H1 (cell line): ENCODE results near the gene EIF4A3.

ENCODE experiments used
- CBX5 ChIP-seq: fragments of 300-800, 300-1000 bp; sonication (generic); IDR thresholded peaks from 2 replicates; pipeline ENCODE4 v1.7.1; 2016; ENCODE audit warnings: antibody characterized with exemption, low read length, low read depth
- CEBPB ChIP-seq: IDR thresholded peaks from 2 replicates; pipeline ENCODE4 v1.6.1; 2012; ENCODE audit warnings: low read depth, low read length
- GABPA ChIP-seq: IDR thresholded peaks from 2 replicates; pipeline ENCODE4 v1.6.1; 2011; ENCODE audit warnings: mild to moderate bottlenecking, low read length, moderate library complexity, borderline replicate concordance; ENCODE audit not compliant: insufficient read depth
- PHF8 ChIP-seq: fragments of 200-600 bp; sonication (generic); conservative IDR thresholded peaks from 2 replicates; pipeline ENCODE4 v1.7.1; 2012; ENCODE audit warnings: low read depth, mild to moderate bottlenecking, inconsistent platforms, low read length, moderate library complexity
- POLR2A ChIP-seq, 2 experiments: IDR thresholded peaks; 1 replicate in 1 of 2; 2 replicates in 1 of 2; pipeline ENCODE4 v1.6.1; 2011; ENCODE audit warnings: low read depth in 2 of 2, low read length in 2 of 2, mild to moderate bottlenecking in 2 of 2; ENCODE audit errors: control extremely low read depth in 1 of 2
- POLR2AphosphoS5 ChIP-seq: IDR thresholded peaks from 2 replicates; pipeline ENCODE4 v1.6.1; 2011; ENCODE audit warnings: low read depth, low read length
- TEAD4 ChIP-seq: IDR thresholded peaks from 2 replicates; pipeline ENCODE4 v1.6.1; 2012; ENCODE audit warnings: low read depth, low read length, inconsistent platforms, mixed read lengths
- YY1 ChIP-seq: IDR thresholded peaks from 2 replicates; pipeline ENCODE4 v1.6.1; 2011; ENCODE audit warnings: low read depth, mild to moderate bottlenecking, low read length
- TF ChIP-seq, protein P1 (sequence below), 3 experiments: IDR thresholded peaks; 1 replicate in 2 of 3; 2 replicates in 1 of 3; pipeline versions ENCODE4 v1.5.1 to v1.6.1; 2011; ENCODE audit warnings: low read length in 3 of 3, mild to moderate bottlenecking in 3 of 3, inconsistent platforms in 2 of 3, low read depth in 1 of 3, moderate library complexity in 1 of 3; ENCODE audit not compliant: insufficient read depth in 1 of 3; ENCODE audit errors: control extremely low read depth in 1 of 3

DNA sequence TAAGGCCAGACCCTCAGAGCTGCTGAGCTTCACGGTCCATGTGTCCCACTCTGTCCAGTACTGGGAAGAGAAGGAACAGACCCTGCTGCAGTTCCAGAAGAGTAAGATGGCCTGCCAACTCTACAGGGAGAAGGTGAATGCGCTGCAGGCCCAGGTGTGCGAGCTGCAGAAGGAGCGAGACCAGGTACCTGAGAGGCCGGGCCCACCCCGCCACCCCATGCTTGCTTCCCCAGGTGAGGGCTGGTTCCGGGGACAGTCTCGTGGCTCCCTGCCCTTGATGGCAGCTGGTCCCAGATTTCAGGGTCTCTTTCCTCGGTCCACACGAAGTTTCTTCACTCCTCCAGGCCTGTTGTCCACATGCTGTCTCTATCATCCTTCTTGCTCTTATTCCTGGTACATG, 43.8 kb upstream of the EIF4A3 start:
- no peak for TF ChIP-seq TEAD4
- no peak for TF ChIP-seq CBX5
- no peak for TF ChIP-seq PHF8
- no peak for TF ChIP-seq YY1
- no peak for TF ChIP-seq POLR2A (IDR thresholded peaks at IDR 0.05; ENCODE audit: control extremely low read depth in 1 of 2, low read depth in 2 of 2, low read length in 2 of 2)
- TF ChIP-seq, protein P1, sequence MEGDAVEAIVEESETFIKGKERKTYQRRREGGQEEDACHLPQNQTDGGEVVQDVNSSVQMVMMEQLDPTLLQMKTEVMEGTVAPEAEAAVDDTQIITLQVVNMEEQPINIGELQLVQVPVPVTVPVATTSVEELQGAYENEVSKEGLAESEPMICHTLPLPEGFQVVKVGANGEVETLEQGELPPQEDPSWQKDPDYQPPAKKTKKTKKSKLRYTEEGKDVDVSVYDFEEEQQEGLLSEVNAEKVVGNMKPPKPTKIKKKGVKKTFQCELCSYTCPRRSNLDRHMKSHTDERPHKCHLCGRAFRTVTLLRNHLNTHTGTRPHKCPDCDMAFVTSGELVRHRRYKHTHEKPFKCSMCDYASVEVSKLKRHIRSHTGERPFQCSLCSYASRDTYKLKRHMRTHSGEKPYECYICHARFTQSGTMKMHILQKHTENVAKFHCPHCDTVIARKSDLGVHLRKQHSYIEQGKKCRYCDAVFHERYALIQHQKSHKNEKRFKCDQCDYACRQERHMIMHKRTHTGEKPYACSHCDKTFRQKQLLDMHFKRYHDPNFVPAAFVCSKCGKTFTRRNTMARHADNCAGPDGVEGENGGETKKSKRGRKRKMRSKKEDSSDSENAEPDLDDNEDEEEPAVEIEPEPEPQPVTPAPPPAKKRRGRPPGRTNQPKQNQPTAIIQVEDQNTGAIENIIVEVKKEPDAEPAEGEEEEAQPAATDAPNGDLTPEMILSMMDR (IDR thresholded peaks at IDR 0.05; ENCODE audit: control extremely low read depth in 1 of 3, insufficient read depth in 1 of 3, low read depth in 1 of 3, low read length in 3 of 3) = no peak
- TF ChIP-seq POLR2AphosphoS5 = no peak
- TF ChIP-seq CEBPB = no peak
- no peak for TF ChIP-seq GABPA
